22Rv1 (cell line): Measurements from ENCODE around the gene ANKRD28.

Experiments used
- ZFX ChIP-seq: fragments of 450-650 bp; IDR thresholded peaks from 2 replicates; pipeline ENCODE4 v1.6.1; 2017; ENCODE audit warnings: antibody characterized with exemption, borderline replicate concordance
- TF ChIP-seq, protein P1 (sequence below): fragments of 450-650 bp; IDR thresholded peaks from 2 replicates; pipeline ENCODE4 v1.5.1; 2017; ENCODE audit warnings: mild to moderate bottlenecking

- TF ChIP-seq, protein P1, sequence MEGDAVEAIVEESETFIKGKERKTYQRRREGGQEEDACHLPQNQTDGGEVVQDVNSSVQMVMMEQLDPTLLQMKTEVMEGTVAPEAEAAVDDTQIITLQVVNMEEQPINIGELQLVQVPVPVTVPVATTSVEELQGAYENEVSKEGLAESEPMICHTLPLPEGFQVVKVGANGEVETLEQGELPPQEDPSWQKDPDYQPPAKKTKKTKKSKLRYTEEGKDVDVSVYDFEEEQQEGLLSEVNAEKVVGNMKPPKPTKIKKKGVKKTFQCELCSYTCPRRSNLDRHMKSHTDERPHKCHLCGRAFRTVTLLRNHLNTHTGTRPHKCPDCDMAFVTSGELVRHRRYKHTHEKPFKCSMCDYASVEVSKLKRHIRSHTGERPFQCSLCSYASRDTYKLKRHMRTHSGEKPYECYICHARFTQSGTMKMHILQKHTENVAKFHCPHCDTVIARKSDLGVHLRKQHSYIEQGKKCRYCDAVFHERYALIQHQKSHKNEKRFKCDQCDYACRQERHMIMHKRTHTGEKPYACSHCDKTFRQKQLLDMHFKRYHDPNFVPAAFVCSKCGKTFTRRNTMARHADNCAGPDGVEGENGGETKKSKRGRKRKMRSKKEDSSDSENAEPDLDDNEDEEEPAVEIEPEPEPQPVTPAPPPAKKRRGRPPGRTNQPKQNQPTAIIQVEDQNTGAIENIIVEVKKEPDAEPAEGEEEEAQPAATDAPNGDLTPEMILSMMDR = no peak
- TF ChIP-seq ZFX = no peak
Measured at GRCh38 chr3:15778332-15778858, 19.4 kb downstream of the ANKRD28 start.
